Liver (tissue), 3 donors: Measurements from ENCODE around the gene ETDC.

Experiments used
- ATF3 ChIP-seq: IDR thresholded peaks from 2 replicates; pipeline ENCODE4 v1.6.1; 2016; ENCODE audit warnings: antibody characterized with exemption
- GABPA ChIP-seq, 2 donors: IDR thresholded peaks in 1 of 2; conservative IDR thresholded peaks in 1 of 2; 2 replicates each; pipeline ENCODE4 v1.6.1; 2016; ENCODE audit warnings: antibody characterized with exemption in 2 of 2, mild to moderate bottlenecking in 1 of 2, moderate library complexity in 1 of 2
- HNF4G ChIP-seq: IDR thresholded peaks from 2 replicates; pipeline ENCODE4 v1.6.1; 2016; ENCODE audit warnings: antibody characterized with exemption
- JUND ChIP-seq, 2 donors: IDR thresholded peaks; 2 replicates each; pipeline ENCODE4 v1.6.1; 2016; ENCODE audit warnings: antibody characterized with exemption in 2 of 2
- NR2F2 ChIP-seq: IDR thresholded peaks from 2 replicates; pipeline ENCODE4 v1.6.1; 2016; ENCODE audit warnings: antibody characterized with exemption
- RAD21 ChIP-seq, 2 donors: IDR thresholded peaks; 2 replicates each; pipeline ENCODE4 v1.6.1; 2016; ENCODE audit warnings: antibody characterized with exemption in 2 of 2, mild to moderate bottlenecking in 2 of 2
- REST ChIP-seq: IDR thresholded peaks from 2 replicates; pipeline ENCODE4 v1.6.1; 2016; ENCODE audit warnings: antibody characterized with exemption, mild to moderate bottlenecking
- RXRA ChIP-seq, 2 donors: IDR thresholded peaks; 2 replicates each; pipeline ENCODE4 v1.6.1; 2017 to 2018; ENCODE audit warnings: antibody characterized with exemption in 2 of 2, mild to moderate bottlenecking in 1 of 2
- TAF1 ChIP-seq: conservative IDR thresholded peaks from 2 replicates; pipeline ENCODE4 v1.6.1; 2016; ENCODE audit warnings: antibody characterized with exemption, mild to moderate bottlenecking
- YY1 ChIP-seq: IDR thresholded peaks from 2 replicates; pipeline ENCODE4 v1.6.1; 2016; ENCODE audit warnings: antibody characterized with exemption, mild to moderate bottlenecking
- ZBTB33 ChIP-seq: IDR thresholded peaks from 2 replicates; pipeline ENCODE4 v1.6.1; 2016; ENCODE audit warnings: antibody characterized with exemption
- TF ChIP-seq, protein P1 (sequence below): fragments of 150-350 bp; IDR thresholded peaks from 2 replicates; pipeline ENCODE4 v1.5.1; 2017; ENCODE audit warnings: improper control_type of control experiment, low read depth, low read length; ENCODE audit not compliant: missing input control
- TF ChIP-seq, protein P2 (sequence below): IDR thresholded peaks from 2 replicates; pipeline ENCODE4 v1.6.1; 2016; ENCODE audit warnings: antibody characterized with exemption
- donor health status: healthy.
- donor health status: healthy.

- TF ChIP-seq, protein P1, sequence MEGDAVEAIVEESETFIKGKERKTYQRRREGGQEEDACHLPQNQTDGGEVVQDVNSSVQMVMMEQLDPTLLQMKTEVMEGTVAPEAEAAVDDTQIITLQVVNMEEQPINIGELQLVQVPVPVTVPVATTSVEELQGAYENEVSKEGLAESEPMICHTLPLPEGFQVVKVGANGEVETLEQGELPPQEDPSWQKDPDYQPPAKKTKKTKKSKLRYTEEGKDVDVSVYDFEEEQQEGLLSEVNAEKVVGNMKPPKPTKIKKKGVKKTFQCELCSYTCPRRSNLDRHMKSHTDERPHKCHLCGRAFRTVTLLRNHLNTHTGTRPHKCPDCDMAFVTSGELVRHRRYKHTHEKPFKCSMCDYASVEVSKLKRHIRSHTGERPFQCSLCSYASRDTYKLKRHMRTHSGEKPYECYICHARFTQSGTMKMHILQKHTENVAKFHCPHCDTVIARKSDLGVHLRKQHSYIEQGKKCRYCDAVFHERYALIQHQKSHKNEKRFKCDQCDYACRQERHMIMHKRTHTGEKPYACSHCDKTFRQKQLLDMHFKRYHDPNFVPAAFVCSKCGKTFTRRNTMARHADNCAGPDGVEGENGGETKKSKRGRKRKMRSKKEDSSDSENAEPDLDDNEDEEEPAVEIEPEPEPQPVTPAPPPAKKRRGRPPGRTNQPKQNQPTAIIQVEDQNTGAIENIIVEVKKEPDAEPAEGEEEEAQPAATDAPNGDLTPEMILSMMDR: no peak
- TF ChIP-seq RAD21 (IDR thresholded peaks at IDR 0.05) (no peak), REST (no peak), RXRA (IDR thresholded peaks at IDR 0.05) (no peak), JUND (IDR thresholded peaks at IDR 0.05) (no peak), YY1 (no peak), ZBTB33 (no peak), TAF1 (no peak), GABPA (IDR thresholded peaks at IDR 0.05 in 1 of 2, conservative IDR thresholded peaks at IDR 0.05 in 1 of 2) (no peak), HNF4G (no peak), ATF3 (no peak), NR2F2 (no peak)
- TF ChIP-seq, protein P2, sequence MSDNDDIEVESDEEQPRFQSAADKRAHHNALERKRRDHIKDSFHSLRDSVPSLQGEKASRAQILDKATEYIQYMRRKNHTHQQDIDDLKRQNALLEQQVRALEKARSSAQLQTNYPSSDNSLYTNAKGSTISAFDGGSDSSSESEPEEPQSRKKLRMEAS: no peak
Measured at GRCh38 chrX:135275973-135276372, 33.3 kb upstream of the ETDC start.
